GM21447 (cell line): ENCODE measurements around the gene PML.

Source experiments
- ATAC-seq: cut with Tn5 transposase; IDR thresholded peaks from one replicate; pipeline ENCODE4 v1.9.1; 2021; ENCODE audit not compliant: unreplicated experiment

The PML gene

DNA sequence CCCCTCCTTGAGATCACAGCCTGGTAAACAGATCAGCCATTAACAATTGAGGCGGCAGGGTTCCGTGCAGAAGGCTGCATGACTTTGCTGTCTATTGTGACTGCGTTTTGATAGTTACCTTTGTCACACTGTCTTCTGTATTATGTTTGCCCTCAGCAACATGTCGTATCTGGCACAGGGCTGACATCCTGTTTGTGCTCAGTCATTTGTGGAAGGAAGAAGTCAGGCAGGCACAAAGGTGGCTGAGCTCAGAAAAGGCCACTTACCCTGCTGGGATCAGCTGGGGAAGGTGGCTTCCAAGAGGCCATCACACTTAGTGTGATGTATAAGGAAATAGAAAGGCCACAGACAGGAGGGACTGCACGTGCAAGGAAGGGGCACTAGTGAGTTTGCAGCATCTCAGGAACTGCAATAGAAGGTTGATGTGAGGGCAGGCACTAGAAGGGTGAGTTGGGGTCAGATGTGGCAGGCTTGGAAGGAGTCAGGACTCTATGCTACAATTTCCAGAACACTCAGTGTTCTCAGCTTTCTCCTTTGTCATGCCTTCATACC, 13.4 kb downstream of the PML start:
- ATAC-seq: no peak

DNA sequence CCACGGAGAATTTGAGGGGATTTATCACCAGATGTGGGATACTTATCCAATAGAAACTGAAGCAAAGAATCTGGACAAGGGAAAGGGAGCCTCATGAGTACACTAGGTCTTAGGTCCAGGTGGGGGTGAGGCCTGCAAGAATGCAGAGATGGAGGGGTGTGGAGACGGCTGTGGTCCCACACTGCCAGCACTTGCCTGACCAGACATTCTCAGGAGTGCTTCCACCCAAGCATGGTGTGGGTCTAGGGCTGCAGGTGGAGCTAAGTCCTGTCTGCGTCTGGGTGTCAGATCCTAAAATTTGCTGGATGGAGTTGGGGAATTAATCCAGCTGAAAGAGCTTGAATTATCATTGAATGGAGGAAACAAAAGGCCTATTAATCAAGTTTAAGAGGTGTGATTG, 14.4 kb downstream of the PML start:
- no peak for ATAC-seq

DNA sequence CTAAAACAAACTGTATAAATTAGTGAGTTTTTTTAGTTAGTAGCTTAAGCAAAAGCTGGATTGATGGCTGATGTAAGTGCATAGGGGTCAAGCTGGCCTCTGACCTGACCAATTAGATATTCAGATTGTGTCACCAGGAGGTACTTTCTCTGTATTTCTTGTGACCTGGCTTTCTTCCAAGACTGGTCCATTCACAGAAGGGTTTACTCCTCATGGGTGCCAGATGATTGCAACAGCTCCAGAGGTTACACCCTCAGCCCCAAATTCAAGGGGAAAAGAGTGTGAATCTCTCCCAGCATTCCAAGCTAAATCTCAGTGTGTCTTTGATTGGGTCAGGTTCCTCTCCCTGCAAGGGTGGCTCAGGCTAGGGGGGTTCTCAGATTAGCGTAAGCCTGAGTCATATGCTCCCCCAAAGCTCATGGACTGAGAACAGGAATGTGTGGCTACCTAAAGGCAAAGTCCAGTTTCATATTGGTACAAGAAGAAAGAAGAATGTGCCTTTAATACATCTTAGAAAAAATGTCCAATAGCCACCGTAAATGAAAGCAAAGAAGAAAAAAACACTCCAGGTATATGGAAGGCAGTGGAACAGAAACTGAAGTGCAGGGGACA, 16.5 kb downstream of the PML start:
- no peak for ATAC-seq

DNA sequence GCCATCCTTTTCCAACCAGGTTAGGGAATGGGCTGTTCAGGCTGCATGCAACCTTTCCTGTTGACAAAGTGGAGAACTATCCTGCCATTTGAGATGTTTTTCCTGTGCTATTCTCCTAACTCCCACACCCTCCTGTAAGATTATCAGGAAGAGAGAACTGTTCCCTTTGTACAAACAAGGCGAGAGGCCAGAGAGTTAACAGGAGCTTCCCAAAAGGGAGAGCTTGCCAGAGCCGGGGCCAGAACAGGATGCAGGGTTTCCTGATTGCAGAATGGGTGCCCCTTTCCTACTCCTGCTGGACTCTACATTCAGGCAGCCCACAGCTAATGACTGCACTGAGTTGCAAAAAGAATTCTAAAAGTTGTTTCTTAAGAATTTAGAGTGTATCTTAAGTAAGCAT, 17.1 kb downstream of the PML start:
- no peak for ATAC-seq

DNA sequence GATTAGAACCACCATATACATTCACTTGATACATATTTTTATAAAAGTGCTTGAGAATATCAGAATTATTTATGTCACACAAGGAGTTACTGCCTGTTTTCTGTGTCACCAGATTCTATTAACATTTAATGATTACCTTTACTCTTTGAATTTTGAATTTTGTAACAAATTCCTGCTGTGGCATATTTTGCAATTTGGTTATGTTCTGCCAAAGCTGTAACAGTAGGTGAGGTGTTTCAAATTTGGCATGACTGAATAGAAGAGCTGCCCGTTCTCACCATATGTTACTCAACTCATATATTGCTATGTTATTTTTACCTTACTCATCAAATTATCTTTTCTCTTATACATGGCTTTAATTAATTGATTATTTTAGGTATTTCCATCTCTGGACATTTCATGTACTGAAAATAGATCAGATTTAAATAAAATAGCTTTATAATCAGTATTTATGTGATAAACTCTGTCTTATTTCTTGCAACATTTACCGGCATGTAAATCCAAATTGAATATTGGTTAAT, 18.9 kb downstream of the PML start:
- no peak for ATAC-seq

DNA sequence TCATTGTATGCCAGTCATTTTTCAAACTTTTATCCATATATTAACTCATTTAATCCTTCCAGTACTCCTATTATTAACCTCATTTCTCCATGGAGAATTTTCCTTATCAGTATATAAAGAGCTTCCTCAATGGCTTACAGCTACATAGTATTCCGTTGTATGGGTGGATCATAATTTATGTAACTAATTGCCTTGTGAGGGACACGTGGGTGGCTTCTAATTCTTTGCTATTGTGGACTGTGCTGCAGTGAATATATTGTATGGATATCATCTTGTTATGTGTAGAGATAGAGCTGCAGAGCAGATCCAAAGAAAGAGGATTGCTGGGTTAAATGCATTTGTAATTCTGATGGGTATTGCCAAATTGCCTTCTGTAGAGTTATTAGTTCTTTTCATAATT, 25.2 kb downstream of the PML start:
- ATAC-seq: no peak

DNA sequence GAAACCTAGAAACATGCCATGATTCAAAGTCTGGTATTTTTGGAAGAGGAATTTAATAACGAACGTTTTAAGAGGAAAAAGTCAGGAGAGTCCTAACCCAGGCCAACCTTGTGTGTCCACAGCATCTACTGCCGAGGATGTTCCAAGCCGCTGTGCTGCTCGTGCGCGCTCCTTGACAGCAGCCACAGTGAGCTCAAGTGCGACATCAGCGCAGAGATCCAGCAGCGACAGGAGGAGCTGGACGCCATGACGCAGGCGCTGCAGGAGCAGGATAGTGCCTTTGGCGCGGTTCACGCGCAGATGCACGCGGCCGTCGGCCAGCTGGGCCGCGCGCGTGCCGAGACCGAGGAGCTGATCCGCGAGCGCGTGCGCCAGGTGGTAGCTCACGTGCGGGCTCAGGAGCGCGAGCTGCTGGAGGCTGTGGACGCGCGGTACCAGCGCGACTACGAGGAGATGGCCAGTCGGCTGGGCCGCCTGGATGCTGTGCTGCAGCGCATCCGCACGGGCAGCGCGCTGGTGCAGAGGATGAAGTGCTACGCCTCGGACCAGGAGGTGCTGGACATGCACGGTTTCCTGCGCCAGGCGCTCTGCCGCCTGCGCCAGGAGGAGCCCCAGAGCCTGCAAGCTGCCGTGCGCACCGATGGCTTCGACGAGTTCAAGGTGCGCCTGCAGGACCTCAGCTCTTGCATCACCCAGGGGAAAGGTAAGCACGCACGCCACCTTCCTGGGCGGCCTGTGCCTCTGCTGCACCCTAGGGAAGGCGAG, 28.4 kb downstream of the PML start:
- no peak for ATAC-seq

DNA sequence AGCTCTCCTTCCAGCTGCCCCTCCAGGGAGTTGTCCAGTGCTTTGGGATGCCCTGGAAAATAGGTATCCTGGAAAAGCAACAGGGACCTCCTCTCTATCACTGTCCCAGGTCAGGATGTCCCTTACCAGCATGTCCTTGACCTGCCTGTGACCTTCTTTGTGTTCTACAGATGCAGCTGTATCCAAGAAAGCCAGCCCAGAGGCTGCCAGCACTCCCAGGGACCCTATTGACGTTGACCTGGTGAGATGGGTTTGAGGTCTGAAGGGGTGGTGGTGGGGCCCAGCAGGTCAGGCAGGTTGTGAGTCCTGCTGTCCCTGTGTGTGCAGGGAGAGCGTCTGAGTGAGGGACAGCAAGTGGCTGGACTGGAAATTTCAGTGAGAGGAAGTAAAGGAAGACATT, 30.2 kb downstream of the PML start:
- no peak for ATAC-seq

DNA sequence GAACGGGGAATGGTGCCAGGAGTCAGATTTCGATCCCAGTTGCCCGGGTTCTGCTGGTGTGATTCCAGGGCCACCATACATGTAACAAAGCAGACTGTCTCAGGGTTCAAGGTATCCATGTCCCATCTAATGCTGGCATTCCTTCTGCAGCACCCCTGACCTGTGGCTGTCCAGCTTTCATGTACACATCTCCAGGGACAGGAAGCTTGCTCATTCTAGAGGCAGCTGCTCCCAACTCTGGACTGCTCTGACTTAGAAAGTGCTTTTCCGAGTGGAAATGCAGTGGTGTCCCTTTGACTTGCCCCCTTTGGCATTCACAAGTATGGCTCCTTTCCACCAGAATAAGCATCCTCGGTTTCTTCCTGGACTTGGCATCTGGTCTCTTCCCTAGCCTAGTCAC, 30.9 kb downstream of the PML start:
- ATAC-seq: no peak

DNA sequence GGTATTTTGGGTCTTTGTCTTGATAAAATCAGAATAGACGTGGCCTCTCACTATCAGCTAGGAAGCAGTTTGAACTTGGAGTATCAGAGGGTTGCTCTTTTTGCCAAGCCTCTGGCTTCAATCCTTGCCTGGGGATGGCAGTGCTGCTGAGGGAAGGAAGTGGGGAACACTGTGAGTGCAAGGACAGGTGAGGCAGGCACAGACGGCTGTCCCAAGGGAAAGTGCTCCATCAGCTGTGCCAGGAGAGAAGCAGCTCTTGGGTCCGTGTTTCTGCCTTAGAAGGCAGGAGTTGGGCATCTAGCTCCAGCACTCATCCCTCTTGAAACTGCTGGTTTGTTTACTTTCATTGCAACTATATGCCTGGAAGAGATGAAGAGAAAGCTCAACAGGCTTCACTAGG, 33.2 kb downstream of the PML start:
- ATAC-seq: no peak

DNA sequence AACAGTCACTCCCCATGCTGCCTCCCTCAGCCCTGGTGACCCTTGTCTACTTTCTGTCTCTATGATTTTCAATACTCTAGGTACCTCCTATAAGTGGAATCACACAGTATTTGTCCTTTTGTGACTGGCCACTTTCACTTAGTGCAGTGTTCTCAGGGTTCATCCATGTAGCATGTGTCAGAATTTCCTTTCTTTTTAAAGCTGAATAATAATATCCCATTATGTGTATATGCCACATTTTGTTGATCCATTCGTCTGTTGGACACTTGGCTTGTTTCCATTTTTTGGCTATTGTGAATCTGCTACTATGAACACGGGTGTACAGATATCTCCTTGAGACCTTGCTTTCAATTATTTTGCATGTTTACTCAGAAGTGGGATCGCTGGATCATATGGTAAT, 34.1 kb downstream of the PML start:
- ATAC-seq: no peak

DNA sequence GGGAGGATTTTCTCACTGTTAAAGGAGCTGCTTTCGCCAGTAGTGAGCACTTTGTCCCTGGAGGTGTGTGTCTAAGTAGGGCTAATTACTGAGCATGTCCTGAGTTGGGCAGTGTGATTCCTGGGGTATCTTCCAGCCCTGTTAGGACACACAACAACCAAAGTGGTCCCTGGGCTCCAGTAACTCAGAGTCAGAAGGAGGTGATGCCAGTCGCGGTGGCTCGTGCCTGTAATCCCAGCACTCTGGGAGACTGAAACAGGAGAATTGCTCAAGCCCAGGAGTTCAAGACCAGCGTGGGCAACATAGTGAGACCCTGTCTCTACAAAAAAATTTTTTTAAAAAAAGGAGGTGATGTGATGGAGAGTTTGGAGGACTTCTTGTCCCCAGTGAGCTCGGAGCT, 37.5 kb downstream of the PML start:
- ATAC-seq: no peak

DNA sequence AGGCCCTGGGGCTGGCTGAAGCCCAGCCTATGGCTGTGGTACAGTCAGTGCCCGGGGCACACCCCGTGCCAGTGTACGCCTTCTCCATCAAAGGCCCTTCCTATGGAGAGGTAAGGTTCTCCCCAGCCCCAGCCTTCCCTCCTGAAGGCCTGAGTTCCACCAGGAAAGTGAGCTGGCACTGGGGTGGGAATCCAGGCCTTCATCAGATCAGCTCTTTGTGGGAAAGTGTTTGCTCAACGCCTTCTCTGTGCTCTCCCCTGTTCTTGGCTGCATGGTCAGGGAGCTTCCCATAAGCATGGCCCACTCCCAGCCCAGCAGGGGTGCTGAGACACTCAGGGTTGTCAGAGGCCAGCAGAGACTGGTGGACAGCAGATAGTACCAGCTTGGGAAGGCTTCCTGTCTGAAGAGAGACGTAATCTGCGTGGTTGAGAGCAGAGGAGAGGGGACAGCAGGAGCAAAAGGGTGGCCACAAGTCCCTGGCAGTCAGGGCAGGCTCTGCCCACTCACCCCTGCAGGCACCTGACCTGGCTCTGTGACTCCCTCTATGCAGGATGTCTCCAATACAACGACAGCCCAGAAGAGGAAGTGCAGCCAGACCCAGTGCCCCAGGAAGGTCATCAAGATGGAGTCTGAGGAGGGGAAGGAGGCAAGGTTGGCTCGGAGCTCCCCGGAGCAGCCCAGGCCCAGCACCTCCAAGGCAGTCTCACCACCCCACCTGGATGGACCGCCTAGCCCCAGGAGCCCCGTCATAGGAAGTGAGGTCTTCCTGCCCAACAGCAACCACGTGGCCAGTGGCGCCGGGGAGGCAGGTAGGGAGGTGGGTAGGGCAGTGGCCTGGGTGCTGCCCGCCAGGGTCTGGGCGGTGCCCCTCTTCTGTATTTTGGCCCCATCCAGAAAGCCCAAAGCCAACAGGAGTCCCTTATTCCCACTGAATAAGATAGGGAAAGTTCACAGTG, 38.4 kb downstream of the PML start:
- no peak for ATAC-seq

DNA sequence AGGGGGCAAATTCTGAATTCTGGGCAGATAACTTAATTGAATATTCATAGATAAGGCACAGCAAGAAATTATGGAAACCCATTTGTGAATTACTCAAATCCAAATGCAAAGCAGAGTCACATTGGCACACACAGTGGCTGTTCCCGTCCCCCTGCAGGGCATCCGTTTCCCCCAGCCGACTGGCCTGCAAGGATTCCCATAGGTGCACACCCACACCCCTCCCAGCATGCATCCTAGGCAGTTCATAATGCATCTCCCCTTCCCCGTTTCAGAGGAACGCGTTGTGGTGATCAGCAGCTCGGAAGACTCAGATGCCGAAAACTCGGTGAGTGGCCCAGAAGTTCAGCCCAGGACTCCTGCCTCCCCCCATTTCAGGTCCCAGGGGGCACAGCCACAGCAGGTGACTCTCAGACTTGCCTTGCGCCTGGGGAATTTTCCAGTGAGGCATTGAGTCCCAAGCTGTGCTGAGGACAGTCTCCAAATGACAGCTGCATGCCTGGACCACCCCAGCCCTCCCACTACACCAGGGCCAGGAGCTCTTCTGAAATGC, 39.8 kb downstream of the PML start:
- ATAC-seq: no peak

DNA sequence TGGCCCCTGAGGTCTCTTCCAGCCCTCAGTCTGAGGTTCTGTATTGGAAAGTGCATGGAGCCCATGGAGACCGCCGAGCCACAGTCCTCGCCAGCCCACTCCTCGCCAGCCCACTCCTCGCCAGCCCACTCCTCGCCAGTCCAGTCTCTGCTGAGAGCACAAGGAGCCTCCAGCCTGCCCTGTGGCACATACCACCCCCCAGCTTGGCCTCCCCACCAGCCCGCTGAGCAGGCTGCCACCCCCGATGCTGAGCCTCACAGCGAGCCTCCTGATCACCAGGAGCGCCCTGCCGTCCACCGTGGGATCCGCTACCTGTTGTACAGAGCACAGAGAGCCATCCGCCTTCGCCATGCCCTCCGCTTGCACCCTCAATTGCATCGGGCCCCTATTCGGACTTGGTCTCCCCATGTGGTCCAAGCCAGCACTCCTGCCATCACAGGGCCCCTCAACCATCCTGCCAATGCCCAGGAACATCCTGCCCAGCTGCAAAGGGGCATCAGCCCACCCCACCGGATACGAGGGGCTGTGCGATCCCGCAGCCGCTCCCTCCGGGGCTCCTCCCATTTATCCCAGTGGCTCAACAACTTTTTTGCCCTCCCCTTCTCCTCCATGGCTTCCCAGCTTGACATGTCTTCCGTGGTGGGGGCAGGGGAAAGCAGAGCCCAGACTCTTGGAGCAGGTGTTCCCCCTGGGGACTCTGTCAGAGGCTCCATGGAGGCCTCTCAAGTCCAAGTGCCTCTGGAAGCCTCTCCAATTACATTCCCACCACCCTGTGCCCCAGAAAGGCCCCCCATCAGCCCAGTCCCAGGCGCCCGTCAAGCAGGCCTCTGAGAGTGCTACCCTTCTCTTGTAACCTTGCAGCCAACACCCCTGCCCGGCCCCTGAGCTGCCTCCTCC, 40.9 kb downstream of the PML start:
- ATAC-seq: no peak

DNA sequence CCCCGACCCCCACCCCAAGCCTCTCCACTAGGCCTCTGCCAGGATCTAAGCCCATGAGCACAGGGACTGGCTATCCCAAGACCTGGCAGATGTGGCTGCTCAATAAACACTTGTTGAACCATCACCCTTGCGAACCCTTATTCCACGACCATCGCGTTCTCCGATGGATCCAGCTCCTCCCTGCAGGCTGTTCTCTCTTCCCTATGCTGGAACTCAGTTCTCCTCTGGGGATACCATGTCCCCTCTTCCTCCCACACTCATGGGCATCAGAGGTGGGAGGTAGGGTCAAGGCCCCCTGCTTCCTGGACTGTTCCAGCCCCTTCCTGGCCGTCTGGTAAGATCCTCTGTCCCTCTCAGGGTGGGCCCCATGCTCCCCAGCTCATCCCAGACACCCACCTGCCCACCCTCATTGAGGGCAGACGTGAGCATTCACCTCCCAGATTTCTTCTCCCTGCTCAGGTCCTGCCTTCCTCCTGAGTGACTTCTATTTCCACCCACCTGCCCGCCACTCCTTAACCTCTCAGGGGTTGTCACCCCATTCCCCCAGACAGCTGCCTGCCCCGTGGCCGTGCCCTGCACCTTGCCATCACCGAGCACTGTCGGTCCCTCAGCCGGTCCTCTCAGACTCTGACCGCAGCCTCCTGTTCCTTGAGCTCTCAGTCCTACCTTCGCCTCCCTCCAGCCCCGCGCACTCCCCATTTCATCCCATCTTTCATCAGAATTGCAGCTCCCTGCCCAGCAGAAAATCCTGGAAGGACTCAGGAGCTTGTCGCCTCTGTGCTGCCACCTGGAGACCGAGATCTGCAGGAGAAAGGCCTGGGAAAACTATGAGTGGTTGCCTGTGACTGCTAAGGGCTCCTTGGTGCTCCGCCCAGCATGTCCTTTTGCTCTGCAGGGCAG, 42.0 kb downstream of the PML start:
- ATAC-seq: no peak

DNA sequence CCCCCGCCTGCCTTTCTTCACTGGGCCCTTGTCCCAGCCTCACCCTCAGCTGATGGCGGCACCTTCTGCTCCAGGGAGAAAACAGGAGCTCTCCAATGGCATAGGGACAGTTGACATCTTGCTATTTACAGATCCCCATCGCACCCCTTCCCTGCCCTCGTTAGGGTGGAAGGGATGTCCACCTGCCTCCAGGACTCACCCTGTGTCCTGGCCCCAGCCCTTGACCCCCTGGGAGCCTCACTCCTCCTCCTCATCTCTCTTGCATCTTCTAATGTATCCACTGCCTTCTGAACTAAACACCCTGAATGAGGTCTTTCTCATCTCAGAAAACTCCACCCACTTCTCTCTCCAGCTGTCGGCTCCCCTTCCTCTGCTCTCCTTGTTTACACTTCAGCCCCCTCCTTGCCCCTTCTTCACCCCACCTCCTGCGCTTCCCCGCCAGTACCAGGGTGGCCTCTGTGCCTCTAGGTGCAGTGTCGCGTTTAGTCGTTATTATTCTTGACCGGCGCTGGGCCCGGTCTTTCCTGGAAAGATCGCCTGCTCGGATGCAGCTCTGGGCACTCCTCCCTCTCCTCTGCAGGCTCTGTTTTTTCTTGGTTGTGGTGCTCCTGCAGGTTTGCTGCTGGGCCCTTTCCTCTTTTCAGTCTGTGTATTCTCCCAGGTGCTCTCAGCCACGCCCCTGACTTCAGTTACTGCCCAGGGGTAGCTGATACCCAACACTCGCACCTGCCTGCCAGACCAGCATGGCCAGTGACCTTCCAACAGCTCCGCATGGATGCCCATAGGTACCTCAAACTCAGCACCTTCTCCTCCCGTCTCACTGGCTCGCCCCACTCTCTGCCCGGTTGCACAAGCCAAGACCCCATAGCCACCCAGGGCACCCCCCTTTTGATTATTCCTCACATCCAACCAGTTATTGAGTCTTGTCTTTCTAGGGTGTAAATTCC, 42.9 kb downstream of the PML start:
- ATAC-seq: no peak
